Parathyroid adenoma (tissue), 2 donors: ENCODE measurements around the gene CLMN.

Experiments
- H2AFZ ChIP-seq: fragments of 300-600 bp; sonication (generic); one replicate; pipeline ENCODE4 v1.7.0; 2017; ENCODE audit warnings: antibody characterized with exemption, mild to moderate bottlenecking
- H3K27ac ChIP-seq: fragments of 300-600 bp; sonication (generic); one replicate; pipeline ENCODE4 v1.7.0; 2017
- H3K27me3 ChIP-seq: fragments of 300-600 bp; sonication (generic); one replicate; pipeline ENCODE4 v1.7.0; 2017; ENCODE audit warnings: low read length; ENCODE audit not compliant: control insufficient read depth, insufficient read depth
- H3K36me3 ChIP-seq: fragments of 300-600 bp; sonication (generic); one replicate; pipeline ENCODE4 v1.7.0; 2017; ENCODE audit warnings: low read length; ENCODE audit not compliant: control insufficient read depth, insufficient read depth
- H3K4me1 ChIP-seq: fragments of 300-600 bp; sonication (generic); one replicate; pipeline ENCODE4 v1.7.0; 2017; ENCODE audit warnings: control low read depth
- H3K4me2 ChIP-seq: fragments of 300-600 bp; sonication (generic); one replicate; pipeline ENCODE4 v1.7.0; 2017; ENCODE audit warnings: low read length
- H3K4me3 ChIP-seq: fragments of 300-600 bp; sonication (generic); one replicate; pipeline ENCODE4 v1.7.0; 2017; ENCODE audit warnings: low read depth, low read length
- H3K79me2 ChIP-seq: fragments of 300-600 bp; sonication (generic); one replicate; pipeline ENCODE4 v1.7.0; 2017; ENCODE audit warnings: control low read depth
- H3K9ac ChIP-seq: fragments of 300-600 bp; sonication (generic); one replicate; pipeline ENCODE4 v1.7.0; 2017; ENCODE audit warnings: mild to moderate bottlenecking
- H3K9me3 ChIP-seq: fragments of 300-600 bp; sonication (generic); one replicate; pipeline ENCODE4 v1.7.0; 2017; ENCODE audit warnings: low read length; ENCODE audit not compliant: control insufficient read depth
- TF ChIP-seq, protein P1 (sequence below): fragments of 300-600 bp; sonication (generic); IDR thresholded peaks from one replicate; pipeline ENCODE4 v1.7.0; 2017; ENCODE audit warnings: antibody characterized with exemption, mild to moderate bottlenecking
- donor health status: primary hyperparathyroidism.

The CLMN gene

DNA sequence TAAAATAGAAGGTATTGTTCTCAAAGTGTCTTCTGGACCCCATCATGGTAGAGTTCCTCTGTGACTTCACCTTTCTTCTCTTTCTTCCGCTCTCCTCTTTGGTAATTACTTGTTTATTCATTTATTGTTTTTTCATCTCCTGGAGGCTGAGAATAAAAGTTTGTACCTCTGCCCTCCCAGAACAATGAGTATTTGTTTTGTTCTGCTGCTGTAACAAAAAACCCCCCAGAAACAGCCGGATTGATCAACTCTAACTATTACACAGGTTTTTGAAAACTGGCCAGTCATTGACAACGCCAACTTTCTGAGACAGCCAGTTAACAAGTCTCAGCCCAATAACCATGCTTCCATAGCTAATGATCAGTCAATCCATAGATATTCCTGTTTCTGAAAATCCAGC, 154.2 kb downstream of the CLMN start:
- Histone ChIP-seq H3K4me2 (no peak overlapping the region), H3K27ac (no peak overlapping the region), H3K27me3 (no peaks in the 10 kb centered on the region), H3K4me3 (no peak overlapping the region), H3K79me2 (peaks cover 2% of the 10 kb centered on the region), H3K9ac (no peak overlapping the region), H3K9me3 (no peaks in the 10 kb centered on the region), H2AFZ (no peak overlapping the region), H3K4me1 (no peaks in the 10 kb centered on the region), H3K36me3 (no peaks in the 10 kb centered on the region)
- TF ChIP-seq, protein P1, sequence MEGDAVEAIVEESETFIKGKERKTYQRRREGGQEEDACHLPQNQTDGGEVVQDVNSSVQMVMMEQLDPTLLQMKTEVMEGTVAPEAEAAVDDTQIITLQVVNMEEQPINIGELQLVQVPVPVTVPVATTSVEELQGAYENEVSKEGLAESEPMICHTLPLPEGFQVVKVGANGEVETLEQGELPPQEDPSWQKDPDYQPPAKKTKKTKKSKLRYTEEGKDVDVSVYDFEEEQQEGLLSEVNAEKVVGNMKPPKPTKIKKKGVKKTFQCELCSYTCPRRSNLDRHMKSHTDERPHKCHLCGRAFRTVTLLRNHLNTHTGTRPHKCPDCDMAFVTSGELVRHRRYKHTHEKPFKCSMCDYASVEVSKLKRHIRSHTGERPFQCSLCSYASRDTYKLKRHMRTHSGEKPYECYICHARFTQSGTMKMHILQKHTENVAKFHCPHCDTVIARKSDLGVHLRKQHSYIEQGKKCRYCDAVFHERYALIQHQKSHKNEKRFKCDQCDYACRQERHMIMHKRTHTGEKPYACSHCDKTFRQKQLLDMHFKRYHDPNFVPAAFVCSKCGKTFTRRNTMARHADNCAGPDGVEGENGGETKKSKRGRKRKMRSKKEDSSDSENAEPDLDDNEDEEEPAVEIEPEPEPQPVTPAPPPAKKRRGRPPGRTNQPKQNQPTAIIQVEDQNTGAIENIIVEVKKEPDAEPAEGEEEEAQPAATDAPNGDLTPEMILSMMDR = no peak

DNA sequence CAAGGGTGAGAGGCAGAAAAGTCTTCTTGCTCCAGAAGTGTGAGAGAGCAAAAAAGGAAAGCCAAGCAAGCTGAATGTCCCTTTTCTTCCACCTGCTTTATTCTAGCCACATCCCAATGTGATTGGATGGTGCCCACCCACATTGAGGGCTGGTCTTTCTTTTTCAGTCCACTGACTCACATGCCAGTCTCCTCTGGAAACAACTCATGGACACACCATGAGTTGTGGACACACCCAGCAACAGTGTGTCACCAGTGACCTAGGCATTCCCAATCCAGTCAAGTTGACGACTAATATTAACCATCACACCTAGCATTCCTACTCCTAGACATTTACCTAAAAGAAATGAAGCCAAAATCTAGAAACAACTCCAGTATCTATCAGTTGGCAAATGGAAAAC, 155.2 kb downstream of the CLMN start:
- H2AFZ ChIP-seq = no peak overlapping the region
- TF ChIP-seq, protein P1 = no peak
- no peaks in the 10 kb centered on the region for H3K9me3 ChIP-seq
- no peak overlapping the region for H3K4me2 ChIP-seq
- H3K36me3 ChIP-seq = no peaks in the 10 kb centered on the region
- H3K4me3 ChIP-seq = no peak overlapping the region
- no peak overlapping the region for H3K27ac ChIP-seq
- H3K79me2 ChIP-seq = peaks cover 2% of the 10 kb centered on the region
- H3K9ac ChIP-seq = no peak overlapping the region
- H3K4me1 ChIP-seq = no peaks in the 10 kb centered on the region
- H3K27me3 ChIP-seq = no peaks in the 10 kb centered on the region

DNA sequence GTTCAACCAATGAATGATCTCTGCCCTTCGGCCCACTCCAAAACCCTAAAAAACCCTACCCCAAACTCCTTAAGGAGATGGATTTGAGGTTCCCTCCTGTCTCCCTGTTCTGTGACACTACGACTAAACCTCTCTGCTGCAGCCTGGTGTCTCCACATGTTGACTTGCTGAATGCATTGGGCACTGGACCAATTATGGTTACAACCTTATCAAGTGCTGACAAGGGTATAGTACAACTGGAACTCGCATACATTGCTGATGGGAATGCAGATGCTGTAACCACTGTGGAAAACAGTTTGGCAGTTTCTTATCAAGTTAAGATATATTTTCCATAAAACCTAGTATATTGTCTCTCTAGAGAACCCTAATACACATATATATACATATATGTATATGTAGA, 156.0 kb downstream of the CLMN start:
- Histone ChIP-seq H3K36me3 (no peaks in the 10 kb centered on the region), H3K4me3 (no peak overlapping the region), H3K27ac (no peak overlapping the region), H3K4me2 (no peak overlapping the region), H3K9me3 (no peaks in the 10 kb centered on the region), H3K9ac (no peak overlapping the region), H2AFZ (no peak overlapping the region), H3K79me2 (peaks cover 4% of the 10 kb centered on the region), H3K4me1 (no peaks in the 10 kb centered on the region), H3K27me3 (no peaks in the 10 kb centered on the region)
- TF ChIP-seq, protein P1 = no peak

DNA sequence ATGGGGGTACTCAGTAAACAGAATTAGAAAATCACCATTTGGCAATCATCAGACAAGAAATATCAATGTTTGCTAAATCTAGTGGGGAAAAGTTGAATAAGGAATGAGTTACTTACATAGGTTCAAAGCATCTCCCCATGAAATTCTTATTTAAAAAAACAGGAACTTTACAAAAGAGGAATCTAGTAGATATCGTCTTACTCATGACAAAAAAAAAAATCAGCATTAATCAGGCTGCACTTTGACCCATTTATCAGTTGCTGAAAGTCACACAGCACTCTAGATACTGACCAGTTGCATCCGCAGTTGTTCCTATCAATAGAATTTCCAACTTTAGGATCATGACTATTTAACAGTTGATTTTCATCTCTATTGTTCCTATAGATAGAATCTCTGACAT, 156.6 kb downstream of the CLMN start:
- no peak overlapping the region for H2AFZ ChIP-seq
- H3K27ac ChIP-seq = no peak overlapping the region
- peaks cover 3% of the 10 kb centered on the region for H3K4me1 ChIP-seq
- no peak overlapping the region for H3K9ac ChIP-seq
- peaks cover 5% of the 10 kb centered on the region for H3K79me2 ChIP-seq
- no peak overlapping the region for H3K4me3 ChIP-seq
- H3K36me3 ChIP-seq = no peaks in the 10 kb centered on the region
- H3K4me2 ChIP-seq = no peak overlapping the region
- TF ChIP-seq, protein P1 = no peak
- no peaks in the 10 kb centered on the region for H3K9me3 ChIP-seq
- no peaks in the 10 kb centered on the region for H3K27me3 ChIP-seq

DNA sequence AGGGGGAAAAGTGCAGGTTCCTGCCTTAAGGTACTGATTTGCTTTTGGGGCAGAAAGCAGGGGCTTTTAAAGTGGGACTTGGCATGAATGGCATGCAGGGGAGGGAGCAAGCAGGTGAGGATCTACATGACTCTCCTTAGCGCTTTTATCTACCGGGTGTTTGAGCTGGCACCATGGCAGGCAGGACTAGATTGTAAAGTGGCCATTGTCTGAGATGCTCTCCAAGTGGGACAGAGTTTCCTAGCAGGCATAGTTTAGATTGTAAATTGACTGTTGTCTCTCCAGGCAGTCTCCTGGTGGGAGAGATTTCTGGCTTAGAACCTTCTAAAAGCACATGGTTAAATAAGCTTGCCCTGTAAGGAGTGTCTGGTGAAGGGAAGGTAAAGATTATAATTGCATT, 157.1 kb downstream of the CLMN start:
- H3K27ac ChIP-seq = no peak overlapping the region
- no peaks in the 10 kb centered on the region for H3K9me3 ChIP-seq
- TF ChIP-seq, protein P1 = no peak
- H3K4me1 ChIP-seq = peaks cover 4% of the 10 kb centered on the region
- no peak overlapping the region for H3K4me3 ChIP-seq
- H3K4me2 ChIP-seq = no peak overlapping the region
- H3K27me3 ChIP-seq = no peaks in the 10 kb centered on the region
- H3K9ac ChIP-seq = no peak overlapping the region
- H2AFZ ChIP-seq = no peak overlapping the region
- no peaks in the 10 kb centered on the region for H3K36me3 ChIP-seq
- peaks cover 7% of the 10 kb centered on the region for H3K79me2 ChIP-seq
